GM21786 (cell line): ENCODE data around the gene DIAPH2.

ENCODE experiments used
- ATAC-seq: cut with Tn5 transposase; IDR thresholded peaks from one replicate; pipeline ENCODE4 v1.9.1; 2021; ENCODE audit not compliant: unreplicated experiment

The DIAPH2 gene

DNA sequence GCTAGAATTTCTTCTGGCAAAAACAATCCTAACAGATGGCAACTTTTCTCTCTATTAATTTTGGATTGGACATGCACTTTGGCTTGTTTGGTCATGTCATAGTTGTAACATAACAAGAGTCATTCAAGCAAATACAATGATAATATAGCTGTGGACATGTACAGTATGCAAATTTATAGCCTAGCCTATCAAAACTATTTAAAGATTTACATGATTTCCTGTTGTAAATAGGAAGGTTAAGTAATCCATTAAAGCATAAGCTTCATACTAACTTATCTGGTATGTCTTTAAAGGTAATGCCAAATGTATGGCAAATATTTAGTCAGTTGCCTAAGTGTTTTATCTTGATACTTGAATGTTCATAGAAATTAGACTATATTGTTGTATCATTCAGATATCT, 244.4 kb downstream of the DIAPH2 start:
- ATAC-seq = no peak

DNA sequence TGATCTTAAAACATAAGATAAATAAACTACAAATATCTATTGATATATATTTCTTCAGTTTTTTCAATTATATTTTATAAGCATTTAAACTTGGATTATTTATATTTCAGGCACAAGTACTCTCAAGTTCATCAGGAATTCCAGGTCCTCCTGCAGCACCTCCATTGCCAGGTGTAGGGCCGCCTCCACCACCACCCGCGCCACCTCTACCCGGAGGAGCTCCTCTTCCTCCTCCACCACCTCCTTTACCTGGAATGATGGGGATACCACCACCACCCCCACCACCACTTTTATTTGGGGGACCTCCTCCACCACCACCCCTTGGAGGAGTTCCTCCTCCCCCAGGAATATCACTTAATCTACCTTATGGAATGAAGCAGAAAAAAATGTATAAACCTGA, 273.1 kb downstream of the DIAPH2 start:
- no peak for ATAC-seq

DNA sequence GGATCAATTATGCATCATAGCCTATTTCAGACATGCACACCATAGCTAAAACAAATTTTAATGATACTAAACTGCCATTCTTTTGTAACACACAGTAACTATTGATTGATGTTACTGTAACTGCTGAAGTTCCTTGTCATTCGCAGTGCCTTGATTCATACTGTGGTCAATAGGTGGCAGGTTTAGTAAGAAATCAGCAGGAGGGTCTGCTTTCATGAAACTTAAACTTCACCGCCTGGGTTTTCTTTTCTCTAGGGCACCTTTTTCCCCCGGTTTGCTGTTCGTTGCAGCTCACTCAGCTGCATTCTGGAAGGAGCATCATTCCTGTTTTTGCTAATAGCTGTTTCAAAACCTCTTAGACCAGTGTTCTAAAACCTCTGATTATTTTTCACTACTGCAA, 287.2 kb downstream of the DIAPH2 start:
- no peak for ATAC-seq

DNA sequence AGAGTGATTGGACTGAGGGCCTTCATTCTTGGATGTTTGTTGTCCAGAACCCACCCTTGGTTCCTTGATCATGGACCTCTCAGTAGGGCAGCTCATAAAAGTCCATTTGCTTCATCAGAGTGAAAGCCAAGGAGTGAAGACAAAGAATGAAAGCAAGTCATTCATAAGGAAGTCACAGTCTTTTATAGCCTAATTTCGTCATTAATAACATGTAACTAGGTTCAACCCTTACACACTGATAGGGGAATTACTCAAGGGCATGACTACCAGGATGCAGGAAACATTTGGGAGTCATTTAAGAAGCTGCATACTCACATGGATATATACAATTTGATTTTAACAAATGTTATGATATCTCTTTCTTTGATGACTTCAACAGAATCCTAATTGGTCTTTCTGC, 294.3 kb downstream of the DIAPH2 start:
- ATAC-seq = no peak

DNA sequence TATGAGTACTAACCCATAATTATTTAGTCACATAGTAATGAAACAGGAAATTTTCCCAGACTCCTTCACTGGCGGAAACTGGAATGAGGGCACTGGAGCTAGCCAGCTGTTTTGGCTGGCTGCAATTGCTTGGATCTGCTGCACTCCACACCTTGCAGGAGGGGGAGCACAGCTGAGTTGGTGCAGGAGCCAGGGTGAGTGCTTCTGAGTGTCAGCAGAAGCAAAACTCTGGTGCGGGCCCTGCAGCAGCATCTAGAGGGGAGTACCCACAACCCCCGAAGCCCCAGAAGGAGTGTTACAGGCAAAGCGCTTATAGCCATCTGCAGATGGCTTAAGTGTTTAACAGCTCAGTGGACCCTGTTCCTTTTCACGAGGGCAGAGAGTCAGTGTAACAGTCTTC, 295.1 kb downstream of the DIAPH2 start:
- no peak for ATAC-seq

DNA sequence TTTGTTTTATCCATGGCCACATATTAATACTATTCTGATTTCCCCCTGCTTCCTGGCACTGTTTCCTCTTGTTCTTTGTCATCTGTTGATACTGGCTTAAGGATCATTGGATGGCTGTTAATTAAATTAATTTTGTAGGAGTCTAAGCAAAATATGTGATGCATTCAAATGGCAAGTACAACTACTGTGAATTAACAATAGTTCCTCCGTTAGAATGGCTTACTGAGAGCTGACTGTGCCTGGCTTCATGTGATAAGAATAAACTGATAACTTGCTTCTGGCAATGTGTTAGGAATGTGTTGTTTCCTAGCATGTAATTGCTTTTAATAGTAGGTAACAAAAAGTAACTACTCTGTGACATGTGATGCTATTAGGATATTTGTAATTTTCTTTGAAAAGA, 297.5 kb downstream of the DIAPH2 start:
- no peak for ATAC-seq

DNA sequence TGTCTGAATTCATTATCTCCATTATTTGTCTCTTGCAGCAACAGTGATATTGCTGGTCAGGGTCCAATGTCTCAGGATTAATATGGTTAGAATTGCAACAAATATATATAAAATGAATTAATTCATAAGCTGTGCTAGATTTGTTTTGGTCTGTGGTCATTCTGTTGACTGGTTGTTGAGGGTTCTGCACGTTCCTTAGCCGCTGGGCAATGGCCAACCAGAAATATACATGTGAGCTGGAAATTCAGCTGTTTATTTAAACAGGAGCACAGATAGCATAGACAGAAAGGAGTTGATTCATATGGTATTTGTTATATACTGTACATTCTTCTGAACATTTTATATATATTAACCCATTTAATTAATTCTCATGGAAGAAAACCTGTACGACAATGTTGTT, 299.9 kb downstream of the DIAPH2 start:
- ATAC-seq = no peak

DNA sequence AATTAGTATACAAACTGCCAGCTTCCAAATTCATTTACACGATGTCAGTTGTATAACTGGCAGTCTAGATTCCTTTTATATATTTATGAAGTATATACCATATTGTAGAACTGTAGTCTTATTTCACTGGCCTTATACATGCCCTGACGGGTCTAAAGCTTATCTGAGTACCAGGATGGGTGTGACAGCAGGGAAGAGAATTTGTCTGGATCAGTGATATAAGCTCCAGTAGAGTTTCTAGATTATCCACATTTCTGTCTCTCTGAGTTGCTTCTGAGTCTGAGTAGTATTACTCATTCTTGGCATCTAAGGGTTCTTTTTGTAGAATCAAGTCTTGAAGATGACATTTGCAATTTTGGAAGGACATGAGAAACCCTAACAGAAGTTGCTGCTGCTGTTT, 300.4 kb downstream of the DIAPH2 start:
- ATAC-seq = no peak

DNA sequence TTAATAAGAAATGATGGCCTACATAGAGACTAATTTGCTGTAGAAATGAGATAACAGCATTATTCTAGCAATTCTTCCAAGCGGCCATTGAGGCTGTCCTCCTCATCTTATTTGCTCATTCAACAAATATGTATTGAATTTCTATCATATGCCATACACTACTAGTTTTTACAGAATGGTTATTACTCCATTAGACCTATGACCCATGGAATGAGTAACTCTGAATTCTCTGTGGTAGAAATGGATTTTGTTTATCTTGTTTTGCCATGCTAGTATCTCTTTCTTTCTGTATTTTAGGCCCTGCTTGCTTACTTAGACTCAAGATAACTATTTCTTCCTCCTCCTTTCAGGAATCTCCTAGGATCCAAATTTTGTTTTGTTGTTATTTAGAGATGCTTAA, 302.6 kb downstream of the DIAPH2 start:
- ATAC-seq = no peak

DNA sequence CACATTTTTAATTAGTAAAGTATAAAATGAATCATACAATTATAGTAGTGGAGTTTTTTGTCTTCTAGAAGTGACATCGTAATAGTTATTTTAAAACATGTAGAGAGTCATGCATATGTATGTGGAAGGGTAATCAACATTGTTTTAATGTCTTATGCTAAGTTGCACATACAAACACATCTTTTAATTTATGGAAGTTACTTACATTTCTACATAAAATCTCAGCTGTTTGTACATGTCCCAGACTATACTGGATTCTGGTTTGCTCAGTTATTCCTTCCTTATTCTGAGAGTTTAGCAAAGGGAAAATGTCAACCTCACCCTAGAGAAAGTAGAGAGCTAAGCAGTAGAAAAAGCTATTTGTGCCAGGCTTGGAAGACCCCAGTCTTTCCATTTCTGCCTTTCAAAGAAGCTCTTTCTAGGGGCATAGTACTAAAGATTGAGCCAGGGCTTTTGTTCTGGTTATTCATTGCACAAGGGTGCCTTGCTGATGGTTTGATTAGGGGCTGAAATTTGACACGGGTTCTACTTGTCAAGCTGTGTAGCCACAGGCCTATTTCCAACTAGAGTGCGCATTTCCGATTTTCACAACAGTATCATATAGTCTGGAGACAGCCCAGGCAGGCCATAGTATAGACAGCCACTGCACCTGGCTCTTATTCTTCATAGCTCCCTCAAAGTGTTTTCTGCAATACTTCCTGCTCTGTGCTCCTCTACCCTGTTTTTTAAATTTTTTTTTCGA, 305.4 kb downstream of the DIAPH2 start:
- no peak for ATAC-seq

DNA sequence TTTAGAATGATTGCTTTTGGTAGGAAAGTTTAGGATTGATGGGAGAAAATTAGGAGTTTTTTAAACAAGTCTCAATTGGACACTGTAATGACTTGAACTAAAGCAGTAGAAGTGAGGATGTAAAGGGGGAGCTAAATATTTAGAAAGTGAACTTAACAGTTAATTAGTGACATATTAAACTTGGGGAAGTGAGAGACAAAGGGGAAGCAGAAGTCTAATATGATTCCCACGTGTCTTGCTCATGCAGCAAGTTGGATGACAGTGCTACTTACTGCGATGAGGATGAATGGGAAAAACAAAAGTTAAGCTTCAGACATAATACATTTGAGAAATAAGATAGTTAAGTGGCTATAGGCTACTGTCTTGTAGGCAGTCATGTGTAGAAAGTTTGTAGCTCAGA, 309.5 kb downstream of the DIAPH2 start:
- ATAC-seq = no peak

DNA sequence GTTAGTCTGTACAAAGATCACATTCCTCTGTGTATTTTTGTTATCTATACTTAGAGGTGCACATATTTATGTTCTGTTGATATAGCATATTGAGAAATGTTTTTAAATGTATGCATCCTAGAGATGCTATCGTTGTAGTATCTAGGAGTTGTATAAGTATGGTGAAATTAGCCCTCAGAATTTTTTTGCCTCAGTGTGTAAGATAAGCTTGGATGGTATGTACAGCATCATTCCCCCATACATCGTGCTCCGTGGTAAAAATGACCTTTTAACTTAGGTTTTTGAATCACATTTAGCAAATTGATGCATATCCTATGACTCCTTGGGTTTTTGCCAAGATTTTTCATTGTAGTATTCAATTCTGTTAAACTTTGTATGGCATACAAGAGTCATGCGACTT, 312.6 kb downstream of the DIAPH2 start:
- no peak for ATAC-seq

DNA sequence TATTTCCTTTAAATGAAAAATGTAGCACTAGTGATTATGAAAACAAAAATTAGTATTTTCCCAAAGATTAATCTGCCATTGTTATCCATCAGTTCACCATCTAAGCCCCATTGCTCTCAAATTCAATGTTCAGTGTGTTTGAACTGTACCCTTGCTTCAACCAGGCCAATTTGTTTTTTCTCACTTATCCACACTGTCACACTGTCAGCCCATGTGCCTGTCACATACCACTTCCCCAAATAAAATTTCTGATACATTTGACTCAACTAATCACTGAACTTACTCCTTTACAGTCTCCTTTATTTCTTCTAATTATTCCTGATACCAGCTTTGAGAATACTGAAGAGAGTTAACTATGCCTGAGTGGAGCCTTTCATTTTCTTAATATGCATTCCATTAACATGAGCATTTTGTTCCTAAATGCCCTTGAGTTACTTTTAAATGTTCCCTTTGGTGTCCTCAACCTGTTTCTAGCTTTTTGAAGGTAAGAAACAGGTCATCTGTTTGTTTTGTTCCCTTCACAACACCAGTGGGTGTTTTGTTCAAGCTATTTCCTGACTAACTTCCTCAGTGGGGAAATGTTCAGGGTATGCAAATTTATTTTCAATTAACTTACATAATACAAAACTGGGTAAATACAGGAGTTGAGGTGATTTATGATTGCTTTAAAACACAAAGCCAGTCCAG, 316.2 kb downstream of the DIAPH2 start:
- ATAC-seq = no peak

DNA sequence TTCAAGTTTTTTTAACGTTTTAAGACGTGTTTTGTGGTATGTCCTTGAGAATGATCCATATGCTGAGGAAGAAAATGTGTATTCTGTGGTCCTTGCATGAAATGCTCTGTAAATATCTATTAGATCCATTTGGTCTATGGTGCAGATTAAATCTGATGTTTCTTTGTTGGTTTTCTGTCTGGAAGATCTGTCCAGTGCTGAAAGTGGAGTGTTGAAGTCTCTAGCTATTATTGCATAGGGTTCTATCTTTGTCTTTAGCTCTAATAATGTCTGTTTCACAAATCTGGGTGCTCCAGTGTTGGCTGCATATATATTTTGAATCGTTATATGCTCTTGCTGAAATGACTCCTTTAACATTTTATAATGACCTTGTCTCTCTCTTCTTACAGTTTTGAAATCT, 321.5 kb downstream of the DIAPH2 start:
- no peak for ATAC-seq

DNA sequence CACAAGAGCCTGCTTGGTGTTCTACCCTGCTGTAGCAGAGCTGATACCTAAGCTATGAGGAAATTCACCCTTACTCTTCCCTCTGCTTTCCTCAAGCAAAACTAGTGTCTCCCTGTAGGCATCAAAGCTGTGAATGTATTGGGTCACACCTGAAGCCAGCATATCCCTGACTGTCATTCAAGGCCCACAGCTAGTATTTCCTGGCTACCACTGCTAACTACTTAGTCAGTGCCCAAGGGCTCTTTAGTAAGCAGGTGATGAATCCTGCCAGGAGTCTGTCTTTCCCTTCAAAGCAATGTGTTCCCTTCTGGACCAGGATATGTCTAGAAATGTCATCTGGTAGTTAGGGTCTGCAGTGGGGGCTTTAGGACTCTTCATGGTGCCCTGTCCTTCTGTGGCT, 324.7 kb downstream of the DIAPH2 start:
- no peak for ATAC-seq

DNA sequence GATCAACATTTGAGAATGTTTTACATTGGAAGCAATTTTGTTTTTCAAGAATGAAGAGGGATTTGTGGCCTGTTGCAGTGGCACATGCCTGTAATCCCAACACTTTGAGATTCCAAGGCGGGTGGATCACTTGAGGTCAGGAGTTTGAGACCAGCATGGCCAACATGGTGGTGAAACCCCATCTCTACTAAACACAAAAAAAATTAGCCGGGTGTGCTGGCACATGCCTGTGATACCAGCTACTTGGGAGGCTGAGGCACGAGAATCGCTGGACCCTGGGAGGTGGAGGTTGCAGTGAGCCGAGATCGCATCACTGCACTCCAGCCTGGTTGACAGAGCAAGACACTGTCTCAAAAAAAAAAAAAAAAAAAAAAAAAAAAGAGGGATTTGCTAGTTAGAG, 326.9 kb downstream of the DIAPH2 start:
- ATAC-seq = no peak

DNA sequence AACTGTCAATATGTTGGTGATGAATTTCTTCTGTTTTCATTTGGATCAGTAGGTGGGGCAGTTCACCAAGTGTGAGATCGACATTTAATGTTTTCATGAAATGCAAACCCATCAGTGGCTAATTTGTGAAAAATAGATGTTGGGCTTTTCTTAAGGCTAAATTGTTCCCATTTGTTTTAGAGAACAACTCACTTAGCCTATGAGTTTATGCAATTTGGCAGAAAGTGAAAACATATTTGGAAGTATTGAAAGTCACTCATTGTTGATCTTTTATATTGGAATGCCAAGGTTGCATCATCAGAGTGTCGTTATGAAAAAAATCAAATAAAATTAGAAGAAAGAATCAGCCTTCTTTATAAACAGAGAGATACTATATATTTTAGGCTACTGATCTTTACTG, 331.5 kb downstream of the DIAPH2 start:
- no peak for ATAC-seq

DNA sequence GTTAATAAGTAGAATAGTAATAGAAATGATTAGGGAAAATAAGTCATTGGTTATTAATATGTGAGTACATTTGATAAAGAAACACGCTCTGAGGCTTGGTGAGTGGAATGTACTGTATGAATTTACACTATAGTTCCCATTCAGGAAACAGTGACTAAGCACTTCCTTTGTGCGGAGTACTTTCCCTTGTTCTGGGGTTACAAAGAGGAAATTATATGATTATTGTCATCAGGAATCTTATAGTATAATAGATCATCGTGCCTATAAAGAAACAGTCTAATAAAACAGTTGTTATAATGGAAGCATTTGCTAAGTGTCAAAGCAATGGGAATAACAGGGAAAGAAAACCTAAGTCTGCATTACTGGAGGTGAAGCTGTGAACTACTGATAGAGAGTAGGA, 337.0 kb downstream of the DIAPH2 start:
- no peak for ATAC-seq

DNA sequence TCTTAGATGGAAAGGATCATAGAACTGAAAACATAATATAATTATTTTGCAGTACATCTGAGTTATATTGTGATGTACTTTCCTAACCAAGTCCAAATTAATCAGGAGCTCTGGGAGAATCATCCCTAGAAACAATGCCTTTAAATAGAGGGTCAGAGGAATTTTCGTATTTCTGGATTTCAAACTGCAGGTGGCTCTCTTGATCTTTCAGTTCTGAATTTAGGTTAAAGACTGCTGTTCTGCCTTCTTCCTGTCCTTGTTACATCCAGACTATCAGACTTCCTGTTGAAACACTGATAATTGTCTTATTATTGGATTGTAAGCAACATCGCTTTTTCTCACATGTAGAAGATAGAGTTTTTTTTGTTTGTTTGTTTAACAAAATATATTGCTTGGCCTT, 341.8 kb downstream of the DIAPH2 start:
- ATAC-seq = no peak

DNA sequence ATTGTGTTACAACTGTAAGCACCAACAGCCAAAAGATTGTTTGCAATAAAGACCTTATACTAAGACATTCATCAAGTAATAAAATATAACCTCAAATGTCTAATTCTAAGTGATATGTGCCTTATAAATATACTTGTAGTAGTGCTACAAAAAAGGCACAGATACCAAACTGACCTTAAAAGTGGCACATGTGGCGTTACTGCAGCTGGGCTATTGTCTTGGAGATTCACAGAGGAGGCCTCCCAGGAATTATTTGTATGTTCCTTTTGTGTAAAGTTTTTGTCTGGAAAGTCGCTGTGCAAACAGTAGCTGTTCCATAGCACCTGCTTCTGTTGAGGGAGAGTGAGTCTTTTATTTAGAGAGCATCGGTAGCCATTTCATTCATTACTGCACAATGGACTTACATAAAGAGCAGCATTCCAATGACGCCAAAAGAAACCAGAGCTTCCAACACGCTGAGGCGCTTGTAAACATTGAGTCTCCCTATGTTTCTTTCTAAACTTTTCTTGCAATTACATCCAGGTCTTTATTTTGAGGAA, 342.8 kb downstream of the DIAPH2 start:
- no peak for ATAC-seq

DNA sequence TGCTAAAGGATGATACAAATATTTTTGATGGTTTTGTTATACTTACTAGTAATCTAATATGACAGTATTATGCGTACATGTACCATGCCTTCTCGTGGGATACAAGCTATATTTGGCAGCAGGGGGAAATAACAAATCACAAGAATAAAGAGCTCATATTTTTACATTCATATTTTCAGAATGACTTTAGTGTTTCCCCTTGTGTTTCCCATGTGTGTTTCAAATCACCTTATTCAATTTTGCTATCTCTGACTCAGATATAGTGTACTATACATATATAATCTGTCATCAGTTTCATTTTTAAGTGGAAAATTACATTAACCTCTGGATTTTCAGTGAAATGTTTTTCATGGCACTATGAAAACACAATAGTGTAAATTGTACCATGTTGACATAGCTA, 345.8 kb downstream of the DIAPH2 start:
- ATAC-seq = peak; percentile 66

DNA sequence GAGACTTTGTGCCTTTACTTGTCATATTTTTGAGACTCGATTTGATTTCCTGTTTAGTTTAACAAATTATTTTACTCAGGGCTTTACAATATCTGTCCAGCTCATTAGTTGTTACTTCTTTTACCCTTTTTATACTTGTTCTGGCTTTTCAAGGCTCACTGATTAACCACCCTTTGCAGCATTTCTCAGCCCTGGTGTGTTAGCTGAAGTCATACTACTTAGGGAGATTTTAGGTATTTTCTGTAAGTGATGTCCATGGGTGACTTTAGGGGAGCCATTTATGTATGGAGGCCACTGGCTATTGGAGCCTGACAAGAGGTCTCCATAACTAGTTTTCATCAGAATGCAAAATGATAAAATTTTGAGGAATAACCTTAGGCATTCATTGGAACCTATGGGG, 346.3 kb downstream of the DIAPH2 start:
- no peak for ATAC-seq
